GM18508 (cell line): ENCODE results near the gene ABCA8.

Experiments used
- ATAC-seq: cut with Tn5 transposase; IDR thresholded peaks from one replicate; pipeline ENCODE4 v1.9.1; 2021; ENCODE audit warnings: moderate number of reproducible peaks; ENCODE audit not compliant: insufficient read depth, unreplicated experiment

Gene ABCA8

DNA sequence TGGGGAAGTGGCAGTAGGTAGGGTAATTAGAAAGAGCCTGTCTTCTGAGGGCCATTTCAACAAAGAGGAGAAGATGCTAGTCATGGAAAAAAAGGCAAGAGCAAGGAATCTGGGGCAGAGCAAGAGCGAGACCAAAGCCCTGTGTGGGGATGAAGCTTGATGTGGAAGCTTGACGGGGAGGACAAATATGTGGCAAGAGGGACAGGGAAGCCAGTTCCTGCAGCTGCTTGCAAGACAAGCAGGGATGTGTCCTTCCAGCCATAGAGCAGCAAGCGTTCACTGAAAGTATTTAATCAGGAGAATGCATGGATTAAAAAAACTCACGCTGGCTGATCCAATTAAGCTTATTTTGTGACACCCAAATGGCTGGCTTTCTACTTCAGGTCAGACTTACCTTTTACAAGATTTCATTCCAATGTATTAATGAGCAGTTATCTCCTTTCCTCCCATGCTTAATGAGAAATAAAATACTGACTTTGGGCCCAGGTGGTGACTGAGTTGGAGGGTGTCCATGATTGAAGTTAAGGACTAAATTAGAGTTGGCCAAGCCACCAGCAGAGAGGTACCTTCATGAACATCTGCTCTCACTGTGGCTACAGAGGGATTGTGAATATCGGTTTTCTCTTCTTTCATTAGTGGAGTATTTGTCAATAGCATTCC, 76.8 kb downstream of the ABCA8 start:
- no peak for ATAC-seq

GRCh38 chr17:68871447-68871846, 83.7 kb downstream of the ABCA8 start:
- ATAC-seq = no peak

DNA sequence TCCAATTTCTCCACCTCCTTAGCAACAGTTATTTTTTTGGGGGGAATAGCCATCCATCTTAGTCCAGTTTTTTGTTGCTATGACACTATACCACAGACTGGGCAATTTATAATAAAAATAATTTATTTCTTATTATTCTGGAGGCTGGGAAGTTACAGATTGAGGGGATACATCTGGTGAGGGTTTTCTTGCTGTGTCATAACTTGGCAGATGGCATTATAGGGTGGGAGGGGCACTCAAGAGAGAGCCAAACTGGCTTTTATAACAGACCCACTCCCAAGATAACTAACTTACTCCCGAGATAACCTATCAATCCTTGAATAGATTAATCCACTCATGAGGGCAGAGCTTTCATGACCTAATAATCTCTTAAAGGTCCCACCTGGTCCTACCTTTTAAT, 84.2 kb downstream of the ABCA8 start:
- no peak for ATAC-seq

DNA sequence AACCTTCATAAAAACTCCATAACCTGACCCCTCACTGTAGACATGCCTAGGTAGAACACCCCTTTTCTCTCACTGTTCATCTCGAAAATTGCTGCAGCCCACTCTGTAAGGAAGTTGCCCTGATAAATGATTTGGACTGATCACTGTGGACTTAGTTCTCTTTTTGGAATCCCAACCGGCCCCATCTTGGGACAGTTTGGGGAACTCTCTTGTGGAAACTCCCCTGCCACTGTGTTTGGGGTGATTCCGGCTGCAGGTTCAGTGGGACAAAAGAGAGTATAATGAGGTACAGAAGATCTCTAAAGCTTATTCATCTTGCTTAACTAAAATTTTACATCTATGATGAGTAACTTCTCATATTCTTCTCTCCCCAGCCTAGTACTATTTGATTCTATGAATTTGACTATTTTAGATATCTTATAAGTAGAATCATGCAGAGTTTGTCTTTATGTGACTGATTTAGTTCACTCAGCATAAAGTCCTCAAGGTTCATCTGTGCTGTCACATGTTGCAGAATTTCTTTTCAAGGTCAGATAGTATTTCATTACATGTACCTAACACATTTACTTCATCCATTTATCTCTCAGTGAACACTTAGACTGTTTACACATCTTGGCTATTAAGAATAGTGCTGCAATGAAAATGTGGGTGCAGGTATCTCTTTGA, 84.9 kb downstream of the ABCA8 start:
- ATAC-seq = no peak

DNA sequence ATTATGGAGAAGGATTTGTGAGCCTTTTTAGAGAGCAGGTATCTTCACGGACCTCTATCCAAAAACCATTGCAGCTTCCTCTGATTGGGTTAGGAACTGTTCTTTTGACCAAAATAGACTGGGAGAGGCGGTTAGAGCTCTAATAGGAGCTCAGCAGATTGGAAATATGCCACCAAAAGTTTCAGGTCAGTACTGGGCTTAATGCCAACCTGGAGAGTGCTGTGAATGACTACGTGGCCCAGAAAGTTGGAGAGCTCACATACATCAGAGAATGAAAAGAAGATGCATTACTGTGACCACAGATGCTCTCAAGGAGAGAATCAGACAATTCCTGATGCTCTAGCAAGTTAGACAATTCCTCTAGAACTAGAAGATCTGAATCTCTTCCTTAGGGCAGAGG, 86.5 kb downstream of the ABCA8 start:
- ATAC-seq = no peak

DNA sequence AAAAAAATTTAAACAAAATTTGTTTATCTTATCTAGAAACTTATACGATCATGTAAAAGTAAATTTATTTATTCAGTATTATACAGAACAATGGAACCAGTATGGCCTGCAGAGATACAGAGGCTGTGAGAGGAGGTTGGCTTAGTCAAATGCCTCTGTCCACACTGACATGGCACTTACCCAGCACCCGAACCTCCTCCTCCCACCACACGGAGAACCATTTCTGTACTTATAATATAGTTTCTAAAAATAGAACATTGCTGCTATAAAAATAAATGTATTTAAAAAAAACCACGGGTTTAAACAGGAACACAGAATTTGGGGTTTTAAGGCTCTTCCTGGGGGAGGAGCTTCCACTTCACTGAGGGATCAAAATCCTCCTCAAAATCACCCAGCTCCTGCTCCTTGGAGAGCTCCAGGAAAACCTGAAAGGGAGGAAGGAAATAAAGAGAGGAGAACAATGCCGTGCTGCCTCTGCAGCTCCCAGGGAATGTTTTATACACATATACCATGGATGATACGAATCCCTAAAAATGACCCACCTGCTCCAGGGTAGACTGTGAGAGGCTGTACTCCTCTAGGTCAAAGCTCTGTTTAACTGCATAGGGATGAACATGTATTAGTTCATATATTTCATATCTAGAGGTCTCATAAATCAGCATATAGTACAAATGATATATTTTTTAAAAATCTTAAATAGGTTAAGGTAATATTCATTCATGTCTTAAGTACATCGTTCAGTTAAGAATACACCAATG, 87.3 kb downstream of the ABCA8 start:
- ATAC-seq = no peak

DNA sequence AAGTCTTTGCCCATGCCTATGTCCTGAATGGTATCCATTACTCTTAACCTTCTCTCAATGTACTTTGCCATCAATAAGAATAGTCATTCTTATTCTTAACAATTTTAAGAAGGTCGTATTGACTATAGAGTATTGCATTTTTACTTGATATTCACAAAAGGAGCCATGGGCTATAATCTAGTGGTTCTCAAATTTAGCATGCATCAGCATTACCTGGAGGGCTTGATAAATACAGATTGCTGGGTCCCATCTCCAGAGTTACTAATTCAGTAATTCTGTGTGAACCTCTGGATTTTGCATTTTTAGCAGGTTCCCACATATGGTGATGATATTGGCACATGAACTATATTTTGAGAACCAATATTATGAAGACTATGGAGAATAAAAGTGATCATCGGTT, 89.6 kb downstream of the ABCA8 start:
- no peak for ATAC-seq

- no peak for ATAC-seq
Observed at GRCh38 chr17:68863091-68863652, 92.0 kb downstream of the ABCA8 start.

DNA sequence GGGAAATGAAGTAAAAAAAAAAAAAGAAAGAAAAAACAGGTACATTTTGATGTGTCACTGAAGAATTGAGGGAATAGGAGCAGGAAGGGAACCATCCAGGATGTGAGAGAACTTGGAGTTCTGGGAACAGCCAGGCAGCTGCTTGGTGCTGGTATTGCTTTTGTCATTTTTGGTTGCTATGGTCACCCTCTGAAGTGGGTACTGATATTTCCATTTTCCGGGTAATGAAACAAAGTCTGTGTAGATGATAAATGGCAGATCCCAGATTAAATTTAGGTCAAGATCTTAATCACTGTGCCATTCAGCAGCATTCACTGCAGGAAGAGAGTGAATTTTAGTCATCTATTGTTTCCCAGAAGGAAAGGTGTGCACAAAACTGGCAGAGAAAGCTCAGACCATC, 93.6 kb downstream of the ABCA8 start:
- no peak for ATAC-seq

- ATAC-seq = no peak
Observed at GRCh38 chr17:68860941-68861340, 94.3 kb downstream of the ABCA8 start.

DNA sequence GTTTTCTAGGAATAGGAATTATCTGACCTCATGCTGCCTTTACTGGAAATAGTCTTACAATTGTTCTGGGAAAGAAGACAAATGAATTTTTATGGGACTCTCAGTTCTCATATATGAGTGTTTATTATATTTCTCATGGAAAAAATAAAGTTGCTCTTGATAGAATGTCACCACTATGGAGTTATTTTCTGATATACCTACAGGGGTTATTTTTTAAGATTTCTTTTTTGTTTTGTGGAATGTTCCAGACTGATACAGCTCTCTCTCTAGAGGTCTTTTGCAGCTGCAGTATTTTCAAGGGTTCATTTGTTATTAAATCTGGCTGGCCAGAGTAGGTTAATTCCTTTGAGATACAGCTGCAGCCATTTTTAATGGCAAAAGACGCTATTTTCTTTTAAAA, 100.7 kb downstream of the ABCA8 start:
- ATAC-seq = no peak

DNA sequence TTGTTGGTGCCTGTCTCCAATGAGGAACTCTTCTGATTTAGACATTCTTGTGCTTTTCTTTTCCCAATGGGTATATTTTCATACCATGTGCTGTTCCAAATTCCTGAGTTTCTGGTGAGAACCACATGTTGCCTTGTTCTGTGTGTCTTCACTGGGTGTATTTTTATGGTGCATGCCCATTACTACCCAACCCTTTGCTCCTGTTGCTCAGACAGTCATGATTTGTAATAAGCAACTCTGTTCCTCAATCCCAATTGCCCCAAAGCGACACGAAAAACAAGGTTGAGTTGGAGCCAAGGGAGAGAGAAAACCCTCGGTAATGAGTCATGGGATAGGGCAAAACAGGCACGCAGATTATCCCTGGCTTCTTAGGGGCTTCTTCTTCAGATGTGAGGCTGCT, 101.8 kb downstream of the ABCA8 start:
- ATAC-seq = no peak

DNA sequence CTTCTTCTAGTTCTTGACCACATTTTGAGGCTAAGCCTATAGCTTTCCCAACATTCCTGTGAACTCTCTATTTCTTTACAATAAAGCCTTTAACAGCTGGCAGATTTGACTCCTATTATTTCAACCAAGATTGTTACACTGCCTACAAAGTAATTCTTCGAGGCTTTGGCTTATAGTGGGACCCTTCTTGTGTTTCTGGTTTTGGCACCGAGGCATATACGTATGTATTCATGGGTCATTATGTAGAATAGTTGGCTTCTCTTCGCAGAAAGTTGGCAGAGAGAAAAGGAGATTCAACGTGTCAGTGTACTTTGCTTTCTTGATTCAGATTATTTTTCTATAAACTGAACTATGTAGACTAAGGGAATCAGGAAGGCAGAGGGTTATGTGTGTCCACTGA, 102.2 kb downstream of the ABCA8 start:
- ATAC-seq = no peak

- no peak for ATAC-seq
Observed at GRCh38 chr17:68851890-68852289, 103.3 kb downstream of the ABCA8 start.

DNA sequence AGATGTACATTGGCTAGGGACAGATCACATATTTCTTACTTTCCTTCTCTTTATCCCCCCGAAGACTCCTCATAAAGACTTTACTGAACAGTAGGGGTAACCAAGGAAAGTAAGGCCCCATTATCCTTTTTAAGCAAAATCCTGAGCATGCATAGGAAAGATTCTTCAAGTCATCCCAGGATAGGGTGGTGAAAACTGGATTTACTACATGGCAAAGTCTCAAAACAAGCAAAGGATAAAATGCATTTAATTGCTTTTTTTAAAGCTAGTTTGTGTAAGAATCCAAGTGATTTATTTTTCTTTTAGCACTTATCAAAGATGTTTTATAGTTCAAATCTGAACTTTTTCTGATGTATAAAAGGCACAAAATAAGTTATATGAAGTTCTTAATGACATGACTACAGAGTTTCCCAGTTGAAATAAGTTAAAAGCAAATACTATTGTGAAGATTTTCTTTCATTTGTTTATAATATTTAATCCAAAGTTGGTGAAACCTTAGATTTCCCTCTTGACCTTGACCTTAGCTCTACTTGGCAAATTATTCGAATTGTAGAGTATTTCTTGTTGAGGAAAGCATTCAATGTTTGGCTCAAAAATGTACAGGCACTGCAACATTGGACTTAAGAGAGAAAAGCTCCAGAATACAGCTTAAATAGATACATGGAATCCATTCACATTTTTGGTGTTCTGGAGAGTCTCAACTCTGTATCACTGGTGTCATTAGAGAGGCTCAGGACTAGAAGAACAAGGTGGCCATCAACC, 104.3 kb downstream of the ABCA8 start:
- ATAC-seq = no peak

DNA sequence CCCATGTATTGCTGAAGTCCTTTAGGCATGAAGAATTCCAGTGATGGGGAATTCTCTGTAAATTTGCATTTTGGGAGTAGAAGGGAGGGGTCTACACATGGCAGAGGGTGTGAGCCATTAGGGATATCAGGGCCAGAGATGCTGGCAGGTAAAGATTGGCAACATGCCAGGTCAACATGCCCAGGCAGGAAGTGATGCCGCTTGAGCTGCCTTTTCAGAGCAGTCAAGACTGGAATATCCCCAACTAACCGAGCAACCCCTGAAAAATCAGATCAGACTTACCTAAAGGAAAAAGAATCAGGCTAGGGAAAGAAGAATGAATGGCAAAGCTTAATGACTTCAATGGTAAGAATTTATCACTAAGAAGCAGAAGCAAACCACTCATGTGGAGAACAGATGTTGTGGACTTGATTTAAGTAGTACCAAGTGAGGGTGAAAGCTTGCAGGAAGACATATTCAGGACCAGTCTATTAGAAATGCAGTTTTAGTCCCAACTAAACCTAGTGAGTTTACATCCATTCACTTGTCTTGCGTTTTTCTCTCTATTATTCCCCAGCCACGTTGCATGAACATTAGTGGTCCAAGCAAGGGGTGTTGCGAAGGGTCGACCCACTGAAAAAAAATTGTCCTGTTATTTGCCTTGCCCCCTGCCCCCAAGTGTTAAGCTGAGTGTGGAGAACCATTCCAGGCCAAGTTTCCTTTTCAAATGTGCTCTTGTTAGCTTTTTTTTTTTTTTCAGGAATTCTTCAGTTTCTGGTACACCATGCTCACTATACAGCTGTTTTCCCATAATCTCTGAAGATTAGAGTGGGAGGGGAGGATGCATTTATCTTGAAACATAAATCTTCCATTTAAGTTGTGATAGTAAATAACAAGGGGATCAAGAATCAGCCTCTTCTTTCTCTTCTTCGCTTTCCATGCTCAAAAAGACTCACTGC, 105.2 kb downstream of the ABCA8 start:
- no peak for ATAC-seq

DNA sequence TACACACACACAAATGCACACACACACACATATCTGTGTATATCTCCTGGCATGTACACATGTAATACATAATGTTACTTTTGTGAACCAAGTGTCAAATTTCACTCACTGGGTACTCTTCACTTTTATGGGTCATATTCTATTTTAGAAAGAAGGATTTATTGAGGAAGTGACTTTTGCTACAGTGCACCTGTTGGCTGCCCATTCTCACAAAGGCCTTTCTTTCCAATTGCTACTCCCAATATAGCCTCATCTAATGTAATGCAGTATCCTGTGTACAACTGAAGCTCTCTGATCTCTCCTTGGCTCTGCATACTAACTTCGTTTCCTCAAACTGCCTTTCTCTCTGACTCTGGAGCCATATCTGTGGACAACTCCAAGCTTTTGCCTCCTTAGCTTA, 107.5 kb downstream of the ABCA8 start:
- no peak for ATAC-seq

DNA sequence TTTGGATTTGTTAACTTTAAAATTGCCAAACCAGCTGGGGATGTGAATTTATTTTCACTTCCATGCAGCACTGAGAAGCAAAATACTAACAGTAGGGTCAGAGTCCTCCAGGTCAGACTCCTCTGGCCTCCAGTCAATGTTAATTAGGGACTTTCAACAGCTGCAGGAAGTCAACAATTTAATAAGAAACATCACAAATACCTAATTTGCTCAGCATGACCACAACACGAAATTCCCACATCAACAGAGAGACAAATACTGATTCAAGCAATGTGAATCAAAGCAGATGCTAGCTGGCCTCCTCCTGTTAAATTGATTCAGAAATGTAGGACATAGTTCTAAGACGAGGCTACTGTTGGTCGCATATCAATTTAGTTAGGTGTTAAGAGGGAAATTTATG, 111.7 kb downstream of the ABCA8 start:
- ATAC-seq = no peak

GRCh38 chr17:68840073-68840472, 115.1 kb downstream of the ABCA8 start:
- no peak for ATAC-seq

- no peak for ATAC-seq
Observed at GRCh38 chr17:68835071-68835470, 120.1 kb downstream of the ABCA8 start.
